ENCODE results near the gene MUC5AC. TPM values are rescaled to one million over a fixed set of nuclear protein-coding genes. Genes with fewer than 3 reads are reported as not detected.
"Not testable (repeated sequence)": the region's sequence is repeated elsewhere in the genome, so short reads cannot be mapped to it uniquely, and the experiment has no call there.

The MUC5AC gene
- total RNA-seq, 1 donor = under 0.01 TPM

- H3K4me1 ChIP-seq (ENCODE audit: insufficient read depth, low read length) = no peaks in the 10 kb centered on the region
- no peaks in the 10 kb centered on the region for H3K9me3 ChIP-seq (ENCODE audit: low read depth, low read length)
- H3K27me3 ChIP-seq (ENCODE audit: insufficient read depth, low read length) = no peaks in the 10 kb centered on the region
- no peak overlapping the region for H3K4me3 ChIP-seq (ENCODE audit: low read length)
Observed at GRCh38 chr11:1181853-1182535, 24.2 kb downstream of the MUC5AC start.

DNA sequence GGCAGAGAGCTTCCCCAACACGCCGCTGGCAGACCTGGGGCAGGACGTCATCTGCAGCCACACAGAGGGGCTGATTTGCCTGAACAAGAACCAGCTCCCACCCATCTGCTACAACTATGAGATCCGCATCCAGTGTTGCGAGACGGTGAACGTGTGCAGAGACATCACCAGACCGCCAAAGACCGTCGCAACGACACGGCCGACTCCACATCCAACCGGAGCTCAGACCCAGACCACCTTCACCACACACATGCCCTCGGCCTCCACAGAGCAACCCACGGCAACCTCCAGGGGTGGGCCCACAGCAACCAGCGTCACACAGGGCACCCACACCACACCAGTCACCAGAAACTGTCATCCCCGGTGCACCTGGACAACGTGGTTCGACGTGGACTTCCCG, 26.4 kb downstream of the MUC5AC start:
- not testable (repeated sequence) for H3K4me3 ChIP-seq (ENCODE audit: low read length); H3K4me1 ChIP-seq (ENCODE audit: insufficient read depth, low read length); H3K27me3 ChIP-seq (ENCODE audit: insufficient read depth, low read length); H3K9me3 ChIP-seq (ENCODE audit: low read depth, low read length)

DNA sequence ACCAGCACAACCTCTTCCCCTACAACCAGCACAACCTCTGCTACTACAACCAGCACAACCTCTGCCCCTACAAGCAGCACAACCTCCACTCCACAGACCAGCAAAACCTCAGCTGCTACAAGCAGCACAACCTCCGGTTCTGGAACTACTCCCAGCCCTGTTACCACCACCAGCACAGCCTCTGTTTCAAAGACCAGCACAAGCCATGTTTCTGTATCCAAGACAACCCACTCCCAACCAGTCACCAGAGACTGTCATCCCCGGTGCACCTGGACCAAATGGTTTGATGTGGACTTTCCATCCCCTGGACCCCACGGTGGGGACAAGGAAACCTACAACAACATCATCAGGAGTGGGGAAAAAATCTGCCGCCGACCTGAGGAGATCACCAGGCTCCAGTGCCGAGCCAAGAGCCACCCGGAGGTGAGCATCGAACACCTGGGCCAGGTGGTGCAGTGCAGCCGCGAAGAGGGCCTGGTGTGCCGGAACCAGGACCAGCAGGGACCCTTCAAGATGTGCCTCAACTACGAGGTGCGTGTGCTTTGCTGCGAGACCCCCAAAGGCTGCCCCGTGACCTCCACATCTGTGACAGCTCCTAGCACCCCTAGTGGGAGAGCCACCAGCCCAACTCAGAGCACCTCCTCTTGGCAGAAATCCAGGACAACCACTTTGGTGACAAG, 30.8 kb downstream of the MUC5AC start:
- H3K27me3 ChIP-seq (ENCODE audit: insufficient read depth, low read length); H3K4me3 ChIP-seq (ENCODE audit: low read length); H3K9me3 ChIP-seq (ENCODE audit: low read depth, low read length); H3K4me1 ChIP-seq (ENCODE audit: insufficient read depth, low read length): not testable (repeated sequence)

- H3K9me3 ChIP-seq (ENCODE audit: low read depth, low read length); H3K4me1 ChIP-seq (ENCODE audit: insufficient read depth, low read length); H3K27me3 ChIP-seq (ENCODE audit: insufficient read depth, low read length); H3K4me3 ChIP-seq (ENCODE audit: low read length): not testable (repeated sequence)
Observed at GRCh38 chr11:1189816-1190215, 32.1 kb downstream of the MUC5AC start.

- H3K27me3 ChIP-seq (ENCODE audit: insufficient read depth, low read length); H3K4me3 ChIP-seq (ENCODE audit: low read length); H3K9me3 ChIP-seq (ENCODE audit: low read depth, low read length); H3K4me1 ChIP-seq (ENCODE audit: insufficient read depth, low read length): not testable (repeated sequence)
Observed at GRCh38 chr11:1191786-1192470, 34.2 kb downstream of the MUC5AC start.

DNA sequence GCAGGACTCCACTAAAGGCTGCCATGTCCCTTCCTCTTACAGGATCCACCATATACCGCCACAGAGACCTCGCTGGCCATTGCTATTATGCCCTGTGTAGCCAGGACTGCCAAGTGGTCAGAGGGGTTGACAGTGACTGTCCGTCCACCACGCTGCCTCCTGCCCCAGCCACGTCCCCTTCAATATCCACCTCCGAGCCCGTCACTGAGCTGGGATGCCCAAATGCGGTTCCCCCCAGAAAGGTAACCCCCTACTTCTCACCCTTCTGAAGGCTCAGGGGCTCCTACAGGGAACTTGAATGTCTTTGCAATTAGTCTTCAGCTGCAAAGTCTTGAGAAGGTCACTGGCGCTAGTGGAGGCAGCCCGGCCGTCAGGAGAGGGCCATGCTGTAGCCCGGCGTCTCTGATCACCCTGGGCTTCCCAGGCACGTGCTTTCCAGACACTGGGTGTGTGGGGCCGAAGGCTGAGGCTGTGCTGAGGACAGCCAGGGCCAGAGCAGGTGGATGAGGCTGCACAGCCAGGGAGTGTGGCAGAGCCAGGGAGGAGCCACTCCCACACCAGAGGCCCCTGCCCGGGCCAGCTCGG, 35.1 kb downstream of the MUC5AC start:
- Histone ChIP-seq H3K4me1 (ENCODE audit: insufficient read depth, low read length) (no peaks in the 10 kb centered on the region), H3K9me3 (ENCODE audit: low read depth, low read length) (no peaks in the 10 kb centered on the region), H3K27me3 (ENCODE audit: insufficient read depth, low read length) (no peaks in the 10 kb centered on the region), H3K4me3 (ENCODE audit: low read length) (no peak overlapping the region)

DNA sequence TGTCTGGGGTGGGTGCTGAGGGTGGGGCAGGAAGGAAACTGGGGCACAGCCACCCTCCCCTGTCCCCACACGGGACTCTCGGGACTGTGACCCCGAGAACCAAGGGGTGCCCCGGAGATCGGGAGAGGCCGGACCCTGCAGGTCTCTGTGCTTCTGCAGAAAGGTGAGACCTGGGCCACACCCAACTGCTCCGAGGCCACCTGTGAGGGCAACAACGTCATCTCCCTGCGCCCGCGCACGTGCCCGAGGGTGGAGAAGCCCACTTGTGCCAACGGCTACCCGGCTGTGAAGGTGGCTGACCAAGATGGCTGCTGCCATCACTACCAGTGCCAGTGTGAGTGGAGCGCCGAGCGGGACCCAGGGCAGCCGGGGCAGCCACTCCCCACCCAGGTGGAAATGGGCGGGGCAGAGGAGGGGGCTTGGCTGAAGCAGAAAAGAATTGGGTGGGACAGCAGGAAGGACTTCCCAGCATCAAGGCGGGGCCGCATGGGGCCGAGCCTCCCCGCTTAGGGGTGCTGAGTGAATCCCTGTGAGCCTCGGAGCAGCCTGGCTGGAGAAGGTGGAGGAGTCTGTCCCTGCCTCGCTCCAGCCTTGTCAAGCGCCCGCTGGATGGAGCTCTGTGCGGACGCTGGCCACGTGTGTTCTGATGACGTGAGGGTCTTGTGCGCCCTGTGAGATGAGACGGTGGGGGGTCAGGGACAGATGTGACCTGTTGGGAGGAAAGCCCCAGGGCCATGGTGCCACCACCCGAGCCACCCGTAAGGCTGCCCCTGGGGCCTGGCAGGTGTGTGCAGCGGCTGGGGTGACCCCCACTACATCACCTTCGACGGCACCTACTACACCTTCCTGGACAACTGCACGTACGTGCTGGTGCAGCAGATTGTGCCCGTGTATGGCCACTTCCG, 35.8 kb downstream of the MUC5AC start:
- Histone ChIP-seq H3K9me3 (ENCODE audit: low read depth, low read length) (no peaks in the 10 kb centered on the region), H3K4me3 (ENCODE audit: low read length) (no peak overlapping the region), H3K27me3 (ENCODE audit: insufficient read depth, low read length) (no peaks in the 10 kb centered on the region), H3K4me1 (ENCODE audit: insufficient read depth, low read length) (no peaks in the 10 kb centered on the region)

- Histone ChIP-seq H3K4me3 (ENCODE audit: low read length) (no peak overlapping the region), H3K27me3 (ENCODE audit: insufficient read depth, low read length) (no peaks in the 10 kb centered on the region), H3K4me1 (ENCODE audit: insufficient read depth, low read length) (no peaks in the 10 kb centered on the region), H3K9me3 (ENCODE audit: low read depth, low read length) (no peaks in the 10 kb centered on the region)
Observed at GRCh38 chr11:1194231-1194976, 36.7 kb downstream of the MUC5AC start.

- H3K4me3 ChIP-seq (ENCODE audit: low read length) = no peak overlapping the region
Observed at GRCh38 chr11:1194977-1195681, 37.4 kb downstream of the MUC5AC start.

GRCh38 chr11:1195682-1196515, 38.1 kb downstream of the MUC5AC start:
- no peaks in the 10 kb centered on the region for H3K27me3 ChIP-seq (ENCODE audit: insufficient read depth, low read length)
- no peaks in the 10 kb centered on the region for H3K9me3 ChIP-seq (ENCODE audit: low read depth, low read length)
- no peak overlapping the region for H3K4me3 ChIP-seq (ENCODE audit: low read length)
- H3K4me1 ChIP-seq (ENCODE audit: insufficient read depth, low read length) = no peaks in the 10 kb centered on the region

More at GRCh38 chr11:1194977-1195681, 37.4 kb downstream of the MUC5AC start:
- Histone ChIP-seq H3K27me3 (ENCODE audit: insufficient read depth, low read length) (no peaks in the 10 kb centered on the region), H3K4me1 (ENCODE audit: insufficient read depth, low read length) (no peaks in the 10 kb centered on the region), H3K9me3 (ENCODE audit: low read depth, low read length) (no peaks in the 10 kb centered on the region)

GRCh38 chr11:1196516-1197391, 39.0 kb downstream of the MUC5AC start:
- H3K9me3 ChIP-seq (ENCODE audit: low read depth, low read length) = no peaks in the 10 kb centered on the region

DNA sequence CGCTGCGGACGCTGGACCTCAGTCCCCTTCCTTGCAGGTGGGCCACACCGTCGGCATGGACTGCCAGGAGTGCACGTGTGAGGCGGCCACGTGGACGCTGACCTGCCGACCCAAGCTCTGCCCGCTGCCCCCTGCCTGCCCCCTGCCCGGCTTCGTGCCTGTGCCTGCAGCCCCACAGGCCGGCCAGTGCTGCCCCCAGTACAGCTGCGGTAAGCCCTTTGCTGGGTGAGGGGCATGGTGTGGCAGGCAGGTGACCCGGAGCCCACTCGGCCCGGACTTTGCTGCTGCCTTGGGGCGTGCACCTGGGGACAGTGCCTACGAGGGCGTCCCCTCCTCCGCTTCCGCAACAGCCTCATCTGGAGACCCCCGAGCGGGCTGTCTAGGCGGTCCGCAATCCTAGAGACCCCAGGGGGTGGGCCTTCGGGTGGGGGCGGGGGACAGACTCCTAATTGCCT, 39.7 kb downstream of the MUC5AC start:
- Histone ChIP-seq H3K4me3 (ENCODE audit: low read length) (no peak overlapping the region), H3K9me3 (ENCODE audit: low read depth, low read length) (no peaks in the 10 kb centered on the region), H3K4me1 (ENCODE audit: insufficient read depth, low read length) (no peaks in the 10 kb centered on the region), H3K27me3 (ENCODE audit: insufficient read depth, low read length) (no peaks in the 10 kb centered on the region)

More at GRCh38 chr11:1196516-1197391, 39.0 kb downstream of the MUC5AC start:
- Histone ChIP-seq H3K4me3 (ENCODE audit: low read length) (no peak overlapping the region), H3K4me1 (ENCODE audit: insufficient read depth, low read length) (no peaks in the 10 kb centered on the region), H3K27me3 (ENCODE audit: insufficient read depth, low read length) (no peaks in the 10 kb centered on the region)
